Measurements from ENCODE around the gene SCAMP4.
A peak's percentile ranks its signal among the peaks of the same experiment; 100 is the strongest.

Gene SCAMP4

GRCh38 chr19:1917146-1917545 is 11.9 kb downstream of the SCAMP4 start:
- no peak for DNase-seq

- no peak for DNase-seq
These were observed 12.7 kb downstream of the SCAMP4 start for GRCh38 chr19:1917926-1918325.

GRCh38 chr19:1918975-1919374 is 13.8 kb downstream of the SCAMP4 start:
- no peak for DNase-seq

GRCh38 chr19:1920644-1921043 is 15.4 kb downstream of the SCAMP4 start:
- no peak for DNase-seq

GRCh38 chr19:1921326-1921725 is 16.1 kb downstream of the SCAMP4 start:
- no peak for DNase-seq

GRCh38 chr19:1921825-1922224 is 16.6 kb downstream of the SCAMP4 start:
- DNase-seq, result no peak

- DNase-seq, result no peak
These were observed 17.6 kb downstream of the SCAMP4 start for GRCh38 chr19:1922803-1923202.

- DNase-seq, result no peak
These were observed 18.1 kb downstream of the SCAMP4 start for GRCh38 chr19:1923319-1923718.

GRCh38 chr19:1924320-1924961 is 19.2 kb downstream of the SCAMP4 start:
- no peak for DNase-seq

GRCh38 chr19:1925544-1925943 is 20.3 kb downstream of the SCAMP4 start:
- DNase-seq, result no peak

GRCh38 chr19:1929021-1929742 is 24.0 kb downstream of the SCAMP4 start:
- DNase-seq, result peak; percentile 95

GRCh38 chr19:1931445-1931844 is 26.2 kb downstream of the SCAMP4 start:
- DNase-seq, result no peak

GRCh38 chr19:1932395-1932794 is 27.2 kb downstream of the SCAMP4 start:
- no peak for DNase-seq

- DNase-seq, result no peak
These were observed 28.0 kb downstream of the SCAMP4 start for GRCh38 chr19:1933244-1933643.

GRCh38 chr19:1933942-1934341 is 28.7 kb downstream of the SCAMP4 start:
- DNase-seq, result no peak

GRCh38 chr19:1935484-1936208 is 30.4 kb downstream of the SCAMP4 start:
- no peak for DNase-seq

GRCh38 chr19:1936430-1936829 is 31.2 kb downstream of the SCAMP4 start:
- DNase-seq, result no peak

- DNase-seq, result no peak
These were observed 31.9 kb downstream of the SCAMP4 start for GRCh38 chr19:1936916-1937610.

- no peak for DNase-seq
These were observed 32.9 kb downstream of the SCAMP4 start for GRCh38 chr19:1938071-1938470.

GRCh38 chr19:1941146-1942077 is 36.2 kb downstream of the SCAMP4 start, which contains the start of gene CSNK1G2:
TSS of gene CSNK1G2 (plus strand) at chr19:1941172. CDS start at chr19:1969773, 28,601 bp downstream.
- DNase-seq, result no peak

GRCh38 chr19:1942078-1942933 is 37.1 kb downstream of the SCAMP4 start:
- DNase-seq, result peak; percentile 84

Measured in activated CD8-positive, alpha-beta memory T cell treated with anti-CD3 and anti-CD28 coated beads for 24 hours (primary cell).